SU-DHL-6 (cell line): ENCODE results near the gene U2AF1L4.
"Not testable (repeated sequence)": the region's sequence is repeated elsewhere in the genome, so short reads cannot be mapped to it uniquely, and the experiment has no call there.

Experiments used
- H2AFZ ChIP-seq: fragments of 200-600 bp; sonication (generic); 2 replicates; pipeline ENCODE4 v1.6.1; 2014; ENCODE audit warnings: low read depth, mild to moderate bottlenecking, moderate library complexity, mixed read lengths, antibody characterized with exemption, low read length; ENCODE audit not compliant: severe bottlenecking
- H3F3A ChIP-seq: fragments of 200-600 bp; shearing (Covaris generic); 2 replicates; pipeline ENCODE4 v1.6.0; 2016; ENCODE audit warnings: antibody characterized with exemption, mild to moderate bottlenecking; ENCODE audit not compliant: insufficient read depth
- H3K27ac ChIP-seq: fragments of 200-600 bp; sonication (generic); 2 replicates; pipeline ENCODE4 v1.5.1; 2016; ENCODE audit warnings: low read depth, mild to moderate bottlenecking, low read length, moderate library complexity, mixed read lengths
- H3K27me3 ChIP-seq: fragments of 200-600 bp; sonication (generic), shearing (Covaris generic); 2 replicates; pipeline ENCODE4 v1.6.0; 2014; ENCODE audit warnings: mild to moderate bottlenecking, low read length
- H3K36me3 ChIP-seq: fragments of 200-600 bp; sonication (generic); 2 replicates; pipeline ENCODE4 v1.6.1; 2014; ENCODE audit warnings: mild to moderate bottlenecking, low read length, mixed read lengths
- H3K4me2 ChIP-seq: fragments of 300-600, 200-600 bp; shearing (Covaris generic), sonication (generic); 2 replicates; pipeline ENCODE4 v1.6.0; 2014; ENCODE audit warnings: low read length, low read depth, mild to moderate bottlenecking; ENCODE audit not compliant: poor library complexity, severe bottlenecking
- H3K4me3 ChIP-seq: fragments of 200-600 bp; sonication (generic); 2 replicates; pipeline ENCODE4 v1.5.1; 2014; ENCODE audit warnings: antibody characterized with exemption, low read length, mild to moderate bottlenecking, mixed read lengths; ENCODE audit not compliant: insufficient read depth, poor library complexity, severe bottlenecking
- H3K79me2 ChIP-seq: fragments of 200-600 bp; sonication (generic); 2 replicates; pipeline ENCODE4 v1.6.1; 2014; ENCODE audit warnings: mild to moderate bottlenecking, low read length, moderate library complexity; ENCODE audit not compliant: insufficient read depth
- H3K9ac ChIP-seq: fragments of 200-600 bp; sonication (generic); 2 replicates; pipeline ENCODE4 v1.7.0; 2014; ENCODE audit warnings: mild to moderate bottlenecking, low read length
- H3K9me2 ChIP-seq: fragments of 200-600 bp; sonication (generic); replicated peaks from 2 replicates; pipeline ENCODE4 v1.6.1; 2014; ENCODE audit warnings: low read length; ENCODE audit not compliant: insufficient read depth
- H3K9me3 ChIP-seq: fragments of 200-600 bp; sonication (generic); 2 replicates; pipeline ENCODE4 v1.6.1; 2014; ENCODE audit warnings: low read length, mixed read lengths; ENCODE audit not compliant: insufficient read depth
- H4K20me1 ChIP-seq: fragments of 200-600 bp; sonication (generic); 2 replicates; pipeline ENCODE4 v1.6.1; 2014; ENCODE audit warnings: low read depth, mild to moderate bottlenecking, antibody characterized with exemption, low read length, moderate library complexity, mixed read lengths
- EZH2phosphoT487 ChIP-seq: fragments of 200-600 bp; sonication (generic), shearing (Covaris generic); conservative IDR thresholded peaks from 2 replicates; pipeline ENCODE4 v1.6.1; 2018; ENCODE audit warnings: mild to moderate bottlenecking, antibody characterized with exemption, low read length, moderate library complexity, mixed read lengths
- TF ChIP-seq, protein P1 (sequence below): fragments of 200-600 bp; sonication (generic); IDR thresholded peaks from one replicate; pipeline ENCODE4 v1.5.1; 2017; ENCODE audit warnings: antibody characterized with exemption, mild to moderate bottlenecking, low read length, moderate library complexity; ENCODE audit not compliant: insufficient read depth, poor library complexity, severe bottlenecking

U2AF1L4 gene

GRCh38 chr19:35724560-35724959, 20.7 kb downstream of the U2AF1L4 start:
- H3K27ac ChIP-seq, result no peak overlapping the region
- H3K27me3 ChIP-seq, result no peaks in the 10 kb centered on the region
- no peaks in the 10 kb centered on the region; the same call in 1 of the 2 replicates for H3K36me3 ChIP-seq
- H3K9ac ChIP-seq, result no peak overlapping the region
- H3K9me2 ChIP-seq, result no peaks in the 10 kb centered on the region
- H4K20me1 ChIP-seq, result no peaks in the 10 kb centered on the region
- no peak overlapping the region for H3K4me2 ChIP-seq
- H3K79me2 ChIP-seq, result peaks cover 7% of the 10 kb centered on the region
- H2AFZ ChIP-seq, result no peak overlapping the region
- no peaks in the 10 kb centered on the region for H3F3A ChIP-seq
- TF ChIP-seq EZH2phosphoT487, result no peak
- TF ChIP-seq, protein P1, sequence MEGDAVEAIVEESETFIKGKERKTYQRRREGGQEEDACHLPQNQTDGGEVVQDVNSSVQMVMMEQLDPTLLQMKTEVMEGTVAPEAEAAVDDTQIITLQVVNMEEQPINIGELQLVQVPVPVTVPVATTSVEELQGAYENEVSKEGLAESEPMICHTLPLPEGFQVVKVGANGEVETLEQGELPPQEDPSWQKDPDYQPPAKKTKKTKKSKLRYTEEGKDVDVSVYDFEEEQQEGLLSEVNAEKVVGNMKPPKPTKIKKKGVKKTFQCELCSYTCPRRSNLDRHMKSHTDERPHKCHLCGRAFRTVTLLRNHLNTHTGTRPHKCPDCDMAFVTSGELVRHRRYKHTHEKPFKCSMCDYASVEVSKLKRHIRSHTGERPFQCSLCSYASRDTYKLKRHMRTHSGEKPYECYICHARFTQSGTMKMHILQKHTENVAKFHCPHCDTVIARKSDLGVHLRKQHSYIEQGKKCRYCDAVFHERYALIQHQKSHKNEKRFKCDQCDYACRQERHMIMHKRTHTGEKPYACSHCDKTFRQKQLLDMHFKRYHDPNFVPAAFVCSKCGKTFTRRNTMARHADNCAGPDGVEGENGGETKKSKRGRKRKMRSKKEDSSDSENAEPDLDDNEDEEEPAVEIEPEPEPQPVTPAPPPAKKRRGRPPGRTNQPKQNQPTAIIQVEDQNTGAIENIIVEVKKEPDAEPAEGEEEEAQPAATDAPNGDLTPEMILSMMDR, result no peak
- H3K9me3 ChIP-seq, result no peaks in the 10 kb centered on the region
- no peak overlapping the region for H3K4me3 ChIP-seq

GRCh38 chr19:35724132-35724531, 21.1 kb downstream of the U2AF1L4 start:
- H3K36me3 ChIP-seq, H3K9me2 ChIP-seq, H3K9ac ChIP-seq, H3F3A ChIP-seq, H4K20me1 ChIP-seq, H3K27me3 ChIP-seq, H3K4me2 ChIP-seq, H3K9me3 ChIP-seq, H3K4me3 ChIP-seq, H3K27ac ChIP-seq, H2AFZ ChIP-seq: not testable (repeated sequence)
- H3K79me2 ChIP-seq, result peaks cover 11% of the 10 kb centered on the region

- Histone ChIP-seq H3K9me2 (no peaks in the 10 kb centered on the region), H3F3A (no peaks in the 10 kb centered on the region), H4K20me1 (no peaks in the 10 kb centered on the region), H3K27me3 (no peaks in the 10 kb centered on the region), H3K4me2 (no peak overlapping the region), H3K79me2 (peaks cover 16% of the 10 kb centered on the region), H3K4me3 (no peak overlapping the region), H2AFZ (no peak overlapping the region), H3K9me3 (no peaks in the 10 kb centered on the region), H3K36me3 (no peaks in the 10 kb centered on the region; the same call in 1 of the 2 replicates), H3K9ac (no peak overlapping the region), H3K27ac (no peak overlapping the region)
- TF ChIP-seq, protein P1, result no peak
- no peak for TF ChIP-seq EZH2phosphoT487
These were observed 21.5 kb downstream of the U2AF1L4 start for GRCh38 chr19:35723671-35724070.

GRCh38 chr19:35722897-35723296, 22.3 kb downstream of the U2AF1L4 start:
- Histone ChIP-seq H3K36me3 (no peaks in the 10 kb centered on the region; the same call in 1 of the 2 replicates), H3K4me2 (no peak overlapping the region), H2AFZ (no peak overlapping the region), H3K9me2 (no peaks in the 10 kb centered on the region), H4K20me1 (no peaks in the 10 kb centered on the region), H3K9me3 (no peaks in the 10 kb centered on the region), H3K79me2 (peaks cover 22% of the 10 kb centered on the region), H3K4me3 (no peak overlapping the region), H3K27me3 (no peaks in the 10 kb centered on the region), H3F3A (no peaks in the 10 kb centered on the region), H3K27ac (no peak overlapping the region), H3K9ac (no peak overlapping the region)
- no peak for TF ChIP-seq EZH2phosphoT487
- TF ChIP-seq, protein P1, result no peak
